Measurements from ENCODE around the gene TMCO4. TPM values are rescaled to one million over a fixed set of nuclear protein-coding genes. Genes with fewer than 3 reads are reported as not detected.

Gene TMCO4
- total and polyA plus RNA-seq, 3 donors from 2014 or later: 10.5 to 17.7 (median 14.9) TPM

DNA sequence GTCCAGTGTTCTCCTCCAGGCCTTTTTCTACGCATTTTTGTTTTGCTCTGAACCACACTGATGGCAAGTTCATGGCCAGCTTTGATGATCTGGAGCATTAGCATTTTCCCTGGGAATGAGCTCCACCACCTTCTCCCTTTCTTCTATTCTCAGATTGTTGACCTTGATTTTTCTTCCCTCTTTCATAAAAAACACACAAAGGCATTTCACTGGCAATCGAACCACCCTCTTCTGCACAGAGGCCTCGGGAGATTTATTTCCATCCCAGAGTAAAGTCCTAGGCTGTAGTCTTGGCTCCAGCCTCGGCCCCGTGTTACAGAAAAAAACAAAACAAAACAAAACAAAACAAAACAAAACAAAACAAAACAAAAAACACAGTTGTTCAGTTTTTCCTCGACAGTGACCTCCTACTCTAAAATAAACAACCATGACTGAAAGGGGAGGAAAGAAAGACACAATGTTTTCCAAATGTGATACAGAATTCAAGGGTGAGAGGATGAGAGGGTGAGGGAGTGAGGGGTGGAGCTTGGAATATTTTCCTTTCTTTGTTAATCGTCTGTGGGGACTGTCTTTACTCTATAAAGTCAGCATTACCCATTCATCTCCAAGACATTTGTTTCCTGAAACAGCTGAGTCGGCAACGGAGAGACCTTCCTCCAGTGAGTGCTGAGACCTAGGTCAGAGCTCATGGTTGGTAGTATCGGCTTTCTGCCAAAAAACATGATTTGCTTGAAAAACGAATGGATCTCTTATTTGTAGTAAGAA, 45.2 kb upstream of the TMCO4 start:
- no peak for TF ChIP-seq CTCF (IDR thresholded peaks at IDR 0.05)
- no peak for TF ChIP-seq POLR2A (IDR thresholded peaks at IDR 0.05)
- peaks cover 13% of the 10 kb centered on the region for H3K4me1 ChIP-seq
- H3K27ac ChIP-seq: peak overlapping the region in 1 of 2 donors; percentile 52
- intact Hi-C loops (cut with DNase I; ENCODE audit: low total_unique reads): no loop called here
- 21 to 34% methylated on average over 11 of the region's 11 CpGs for WGBS, 2 donors
- H3K27me3 ChIP-seq: no peaks in the 10 kb centered on the region
- DNase-seq: peak; percentile 20
- no peak overlapping the region for H3K4me3 ChIP-seq
- no peaks in the 10 kb centered on the region for H3K9me3 ChIP-seq
- no peaks in the 10 kb centered on the region for H3K36me3 ChIP-seq (ENCODE audit: low read depth, missing control alignments)

DNA sequence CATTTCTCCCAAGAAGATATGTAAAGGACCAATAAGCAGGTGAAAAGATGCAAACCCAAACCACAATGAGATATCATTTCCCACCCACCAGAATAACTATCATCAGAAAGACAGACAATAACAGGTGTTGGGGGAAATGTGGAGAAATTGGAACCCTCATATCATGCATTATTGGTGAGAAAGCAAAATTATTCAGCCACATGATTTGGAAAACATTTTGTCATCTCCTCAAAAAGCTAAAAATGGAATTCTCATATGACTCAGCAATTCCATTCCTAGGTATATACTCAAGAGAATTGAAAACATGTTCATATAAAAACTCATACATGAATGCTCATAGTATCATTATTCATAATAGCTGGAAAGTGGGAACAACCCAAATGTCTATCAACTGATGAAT, 40.5 kb upstream of the TMCO4 start:
- intact Hi-C loops (cut with DNase I; ENCODE audit: low total_unique reads): no loop called here
- Histone ChIP-seq H3K9me3 (no peaks in the 10 kb centered on the region), H3K27ac (no peak overlapping the region), H3K36me3 (ENCODE audit: low read depth, missing control alignments) (no peaks in the 10 kb centered on the region), H3K4me1 (peaks cover 7% of the 10 kb centered on the region), H3K27me3 (no peaks in the 10 kb centered on the region), H3K4me3 (no peak overlapping the region)
- TF ChIP-seq POLR2A (IDR thresholded peaks at IDR 0.05): no peak
- no peak for TF ChIP-seq CTCF (IDR thresholded peaks at IDR 0.05)
- DNase-seq: no peak

DNA sequence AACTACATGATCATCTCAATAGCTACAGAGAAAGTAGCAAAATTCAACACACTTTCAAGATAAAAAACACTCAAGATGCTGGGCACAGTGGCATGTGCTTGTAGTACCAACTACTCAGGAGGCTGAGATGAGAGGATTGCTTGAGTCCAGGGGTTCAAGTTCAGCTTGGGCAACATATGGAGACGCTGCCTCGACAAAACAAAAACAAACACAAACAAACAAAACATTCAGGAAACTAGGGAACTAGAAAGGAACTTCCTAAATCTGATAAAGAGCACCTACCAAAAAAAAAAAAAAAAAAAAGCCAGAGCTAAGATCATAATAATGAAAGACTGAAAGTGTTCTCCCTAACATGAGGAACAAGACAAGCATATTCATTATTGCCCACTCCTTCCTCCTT, 38.1 kb upstream of the TMCO4 start:
- H3K27me3 ChIP-seq: no peaks in the 10 kb centered on the region
- intact Hi-C loops (cut with DNase I; ENCODE audit: low total_unique reads): no loop called here
- H3K4me3 ChIP-seq: no peak overlapping the region
- TF ChIP-seq POLR2A (IDR thresholded peaks at IDR 0.05) (no peak), CTCF (IDR thresholded peaks at IDR 0.05) (no peak)
- no peak for DNase-seq
- WGBS, 2 donors: 68 to 78% methylated on average over 2 of the region's 2 CpGs
- H3K27ac ChIP-seq: no peak overlapping the region
- no peaks in the 10 kb centered on the region for H3K9me3 ChIP-seq
- no peaks in the 10 kb centered on the region for H3K36me3 ChIP-seq (ENCODE audit: low read depth, missing control alignments)
- no peaks in the 10 kb centered on the region for H3K4me1 ChIP-seq

GRCh38 chr1:19835578-19835977, 35.9 kb upstream of the TMCO4 start:
- Histone ChIP-seq H3K9me3 (no peaks in the 10 kb centered on the region), H3K4me1 (no peaks in the 10 kb centered on the region), H3K27ac (no peak overlapping the region), H3K4me3 (no peak overlapping the region), H3K36me3 (ENCODE audit: low read depth, missing control alignments) (no peaks in the 10 kb centered on the region), H3K27me3 (no peaks in the 10 kb centered on the region)
- no peak for TF ChIP-seq CTCF (IDR thresholded peaks at IDR 0.05)
- no peak for TF ChIP-seq POLR2A (IDR thresholded peaks at IDR 0.05)
- DNase-seq: no peak
- intact Hi-C loops (cut with DNase I; ENCODE audit: low total_unique reads): no loop called here
- WGBS, 2 donors: 93 to 95% methylated on average over 4 of the region's 4 CpGs

DNA sequence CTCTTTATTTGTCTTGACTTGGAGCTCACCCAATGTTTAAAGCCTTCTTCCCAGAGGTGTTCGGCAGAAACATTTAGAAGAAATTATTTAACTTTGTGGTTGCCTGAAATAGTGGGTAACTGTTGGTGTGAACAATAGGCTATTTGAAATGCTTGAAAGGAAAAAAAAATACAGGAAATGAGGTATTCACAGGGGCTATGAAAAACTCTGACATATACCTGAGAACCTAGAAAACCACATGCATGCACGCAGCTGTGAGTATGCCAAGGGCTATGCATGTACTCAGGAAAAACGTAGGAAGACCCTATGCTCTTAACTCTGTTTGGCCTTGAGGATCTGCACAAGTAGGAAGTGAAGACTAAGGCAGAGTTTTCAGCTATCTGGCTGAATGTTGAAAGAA, 31.7 kb upstream of the TMCO4 start:
- DNase-seq: no peak
- intact Hi-C loops (cut with DNase I; ENCODE audit: low total_unique reads): no loop called here
- Histone ChIP-seq H3K4me3 (no peak overlapping the region), H3K27ac (no peak overlapping the region), H3K9me3 (no peaks in the 10 kb centered on the region), H3K36me3 (ENCODE audit: low read depth, missing control alignments) (no peaks in the 10 kb centered on the region), H3K4me1 (no peaks in the 10 kb centered on the region), H3K27me3 (no peaks in the 10 kb centered on the region)
- WGBS, 2 donors: 83 to 86% methylated on average over 3 of the region's 3 CpGs
- TF ChIP-seq POLR2A (IDR thresholded peaks at IDR 0.05) (no peak), CTCF (IDR thresholded peaks at IDR 0.05) (no peak)
